GM10248 (cell line): ENCODE data around the gene GALNT2.

Experiments
- CTCF ChIA-PET: fragments of 300-600 bp; sonication (Branson Sonifier 250); formaldehyde crosslinking; extraction: SDS; loops from one replicate; lab custom pipeline; 2021; ENCODE audit warnings: antibody characterized with exemption; lab: Yijun Ruan, JAX
- POLR2A ChIA-PET: fragments of 350-650 bp; sonication (Branson Sonifier 250); formaldehyde crosslinking; extraction: SDS; loops from one replicate; lab custom pipeline; 2020; ENCODE audit warnings: antibody characterized with exemption; lab: Yijun Ruan, JAX
- DNase-seq: peaks from one replicate; pipeline ENCODE4 v3.0.0; 2012; ENCODE audit errors: extremely low spot score
- TF ChIP-seq, protein P1 (sequence below): IDR thresholded peaks from 2 replicates; pipeline ENCODE4 v1.5.1; 2012; ENCODE audit warnings: mild to moderate bottlenecking, low read depth; ENCODE audit errors: extremely low read depth, missing control alignments, control extremely low read depth

The GALNT2 gene

DNA sequence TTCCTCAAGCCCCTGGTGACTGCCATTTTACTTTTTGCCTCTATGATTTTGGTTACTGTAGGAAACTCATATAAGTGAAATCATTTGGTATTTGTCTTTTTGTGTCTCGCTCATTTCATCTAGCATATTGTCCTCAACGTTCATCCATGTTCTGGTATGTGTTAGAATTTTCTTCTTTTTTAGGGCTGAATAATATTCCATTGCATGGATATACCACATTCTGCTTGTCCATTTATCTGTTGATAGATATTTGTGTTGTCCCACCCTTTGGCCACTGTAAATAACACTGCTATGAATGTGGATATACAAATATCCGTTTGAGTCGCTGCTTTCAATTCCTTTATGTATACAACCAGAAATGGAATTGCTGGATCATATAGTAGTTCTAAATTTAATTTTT, 4.5 kb upstream of the GALNT2 start:
- no peak for DNase-seq
- CTCF ChIA-PET: no interaction called here
- TF ChIP-seq, protein P1, sequence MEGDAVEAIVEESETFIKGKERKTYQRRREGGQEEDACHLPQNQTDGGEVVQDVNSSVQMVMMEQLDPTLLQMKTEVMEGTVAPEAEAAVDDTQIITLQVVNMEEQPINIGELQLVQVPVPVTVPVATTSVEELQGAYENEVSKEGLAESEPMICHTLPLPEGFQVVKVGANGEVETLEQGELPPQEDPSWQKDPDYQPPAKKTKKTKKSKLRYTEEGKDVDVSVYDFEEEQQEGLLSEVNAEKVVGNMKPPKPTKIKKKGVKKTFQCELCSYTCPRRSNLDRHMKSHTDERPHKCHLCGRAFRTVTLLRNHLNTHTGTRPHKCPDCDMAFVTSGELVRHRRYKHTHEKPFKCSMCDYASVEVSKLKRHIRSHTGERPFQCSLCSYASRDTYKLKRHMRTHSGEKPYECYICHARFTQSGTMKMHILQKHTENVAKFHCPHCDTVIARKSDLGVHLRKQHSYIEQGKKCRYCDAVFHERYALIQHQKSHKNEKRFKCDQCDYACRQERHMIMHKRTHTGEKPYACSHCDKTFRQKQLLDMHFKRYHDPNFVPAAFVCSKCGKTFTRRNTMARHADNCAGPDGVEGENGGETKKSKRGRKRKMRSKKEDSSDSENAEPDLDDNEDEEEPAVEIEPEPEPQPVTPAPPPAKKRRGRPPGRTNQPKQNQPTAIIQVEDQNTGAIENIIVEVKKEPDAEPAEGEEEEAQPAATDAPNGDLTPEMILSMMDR: no peak
- POLR2A ChIA-PET: no interaction called here

DNA sequence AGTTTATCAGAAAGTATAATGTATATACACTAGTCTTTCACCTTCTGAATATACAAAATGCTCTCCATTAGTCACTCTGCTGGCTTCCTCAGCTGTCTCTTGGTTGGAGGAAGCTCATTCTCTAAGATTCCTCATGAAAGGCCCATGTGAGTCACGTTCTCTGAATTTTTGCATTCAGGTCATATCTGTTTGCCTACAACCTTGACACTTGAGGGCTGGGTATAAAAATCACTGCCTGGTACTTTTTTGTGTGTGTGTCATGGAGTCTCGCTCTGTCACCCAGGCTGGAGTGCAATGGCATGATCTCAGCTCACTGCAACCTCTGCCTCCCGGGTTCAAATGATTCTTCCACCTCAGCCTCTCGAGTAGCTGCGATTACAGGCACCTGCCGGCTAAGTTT, 2.8 kb upstream of the GALNT2 start:
- TF ChIP-seq, protein P1: no peak
- ChIA-PET POLR2A (no interaction called here), CTCF (interaction anchor here (1.7 kb wide), 1 partner anchor 9 kb away, joined by 4 read pairs; no protein-coding TSS in a partner anchor)
- no peak for DNase-seq

DNA sequence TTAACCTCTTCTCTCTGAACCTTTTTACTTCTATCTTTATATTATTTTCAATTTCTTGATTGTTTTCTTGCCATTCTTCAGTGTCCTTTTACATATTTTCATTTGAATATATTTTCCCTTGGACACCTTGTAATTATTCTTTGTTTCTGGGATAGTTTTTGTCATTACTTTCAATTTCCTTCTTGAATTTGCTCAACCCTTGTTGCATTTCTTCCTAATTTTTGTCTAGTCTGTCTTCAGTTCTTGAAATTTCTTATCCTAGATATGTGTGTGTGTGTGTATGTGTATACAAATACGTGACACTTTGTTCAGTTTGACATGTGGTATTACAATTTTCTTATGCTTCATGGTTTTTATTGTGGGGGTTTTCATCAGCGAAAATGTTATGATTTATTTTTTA, 1.9 kb upstream of the GALNT2 start:
- TF ChIP-seq, protein P1: no peak
- ChIA-PET CTCF (interaction anchor here (1.7 kb wide), 1 partner anchor 44 kb away, joined by 5 read pairs; no protein-coding TSS in a partner anchor), POLR2A (no interaction called here)
- DNase-seq: no peak

DNA sequence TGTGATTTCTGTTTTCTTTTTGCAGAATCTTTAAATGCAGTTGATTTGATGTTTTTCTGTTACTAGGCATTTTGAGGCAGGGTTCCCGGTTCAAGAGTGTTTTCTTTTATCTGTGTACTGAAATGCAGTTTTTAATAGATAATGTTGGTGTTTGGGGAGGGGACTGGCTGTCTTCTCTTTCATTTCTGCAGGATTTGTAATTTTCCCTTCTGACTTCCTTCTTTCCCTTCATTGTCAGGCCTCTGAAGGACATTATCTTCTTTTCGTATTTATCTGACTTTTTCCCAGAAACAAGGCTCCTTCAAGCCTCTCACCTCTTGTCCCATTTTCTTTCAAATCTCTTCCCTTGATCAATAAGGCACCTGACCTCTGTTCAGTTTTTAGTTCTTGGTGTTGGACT, 1.5 kb upstream of the GALNT2 start:
- POLR2A ChIA-PET: no interaction called here
- DNase-seq: no peak
- CTCF ChIA-PET: interaction anchor here (1.1 to 1.9 kb wide), 4 partner anchors 10 to 557 kb away, joined by 3 to 5 read pairs (median 4); partner anchors contain the start of gene NUP133
- TF ChIP-seq, protein P1: no peak

DNA sequence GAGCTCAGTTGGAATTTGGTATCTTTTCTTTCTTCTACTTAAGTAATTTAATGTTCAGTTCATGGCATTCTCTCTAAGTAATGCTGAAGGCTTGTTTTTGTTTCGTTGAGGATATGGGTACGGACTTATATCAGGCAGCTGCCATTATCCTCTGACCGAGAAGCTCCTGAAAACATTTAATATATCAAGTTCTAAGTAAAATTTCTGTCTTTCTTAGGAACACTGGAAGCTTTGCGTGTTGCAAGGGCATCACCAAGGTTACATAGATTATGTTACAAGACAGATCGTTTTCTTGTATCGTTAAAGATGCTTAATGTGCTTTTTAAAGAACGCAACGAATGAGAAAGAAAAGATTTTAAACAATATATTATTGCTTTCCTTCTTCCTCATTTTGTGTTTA, 1.0 kb upstream of the GALNT2 start:
- TF ChIP-seq, protein P1: no peak
- ChIA-PET CTCF (interaction anchor here (1.1 to 1.9 kb wide), 4 partner anchors 11 to 558 kb away, joined by 3 to 5 read pairs (median 4); partner anchors contain the start of gene NUP133), POLR2A (no interaction called here)
- no peak for DNase-seq

DNA sequence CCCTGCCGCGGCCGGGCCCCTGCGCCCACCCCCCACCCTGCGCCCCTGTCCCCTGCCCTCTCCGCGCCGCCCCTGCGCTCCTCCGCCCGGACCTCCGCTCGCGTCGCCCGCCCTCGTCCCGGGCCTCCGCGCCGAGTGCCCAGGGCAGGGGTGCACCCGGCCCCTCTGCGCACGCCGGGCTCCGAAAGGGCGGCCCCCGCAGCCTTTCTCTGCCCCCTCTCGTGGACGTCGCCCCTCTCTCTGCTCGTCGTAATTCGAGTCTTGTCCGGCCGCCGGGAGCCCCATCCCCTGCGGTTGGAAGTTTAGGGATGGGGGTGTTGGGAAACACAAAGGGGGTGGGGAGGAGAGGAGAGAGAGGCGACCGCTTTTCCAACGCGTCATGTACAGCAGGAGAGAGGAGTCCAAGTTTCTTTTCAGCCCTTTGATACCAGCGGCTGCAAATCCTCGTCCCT, 407 bp downstream of the GALNT2 start:
- ChIA-PET CTCF (interaction anchor here (1.8 to 1.9 kb wide), 2 partner anchors 12 to 203 kb away, joined by 4 to 5 read pairs; no protein-coding TSS in a partner anchor), POLR2A (no interaction called here)
- DNase-seq: peak; percentile 35
- TF ChIP-seq, protein P1: no peak
